Measurements from ENCODE around the gene DCUN1D1. TPM values are rescaled to one million over a fixed set of nuclear protein-coding genes. Genes with fewer than 3 reads are reported as not detected.

DCUN1D1 gene
- total and polyA plus RNA-seq, 2 of the 8 experiments (the other 6 are each of a cell fraction or from before 2014, with no cell fraction given), result 6.8 to 70.3 TPM

- TF ChIP-seq, protein P1, sequence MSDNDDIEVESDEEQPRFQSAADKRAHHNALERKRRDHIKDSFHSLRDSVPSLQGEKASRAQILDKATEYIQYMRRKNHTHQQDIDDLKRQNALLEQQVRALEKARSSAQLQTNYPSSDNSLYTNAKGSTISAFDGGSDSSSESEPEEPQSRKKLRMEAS (IDR thresholded peaks at IDR 0.05), result no peak
Measured at GRCh38 chr3:182999767-183000166, 19.4 kb upstream of the DCUN1D1 start (continued).
